GM13976 (cell line): ENCODE results near the gene E4F1.
"Not testable (repeated sequence)": the region's sequence is repeated elsewhere in the genome, so short reads cannot be mapped to it uniquely, and the experiment has no call there.

Experiments
- DNase-seq: peaks from one replicate; pipeline ENCODE4 v3.0.0; 2012; ENCODE audit warnings: low spot score
- CTCF ChIP-seq: IDR thresholded peaks from 2 replicates; pipeline ENCODE4 v1.5.1; 2012; ENCODE audit warnings: borderline replicate concordance, mild to moderate bottlenecking; ENCODE audit not compliant: insufficient read depth; ENCODE audit errors: extremely low read depth, missing control alignments, control extremely low read depth
- in situ Hi-C: fragments of 300-500 bp; cut with MboI; formaldehyde crosslinking; loops from one replicate; pipeline ENCODE4 v1.12.0; 2022; ENCODE audit warnings: low sequenced_read_pairs, mixed read lengths, inconsistent platforms; ENCODE audit not compliant: unreplicated experiment

E4F1 gene

GRCh38 chr16:2253293-2253692 lies 29.9 kb downstream of the E4F1 start:
- TF ChIP-seq CTCF = no peak
- no peak for DNase-seq
- in situ Hi-C loops = no loop called here

GRCh38 chr16:2256531-2257140 lies 33.2 kb downstream of the E4F1 start:
- in situ Hi-C loops = no loop called here
- TF ChIP-seq CTCF = no peak
- DNase-seq = no peak

GRCh38 chr16:2257726-2258125 lies 34.3 kb downstream of the E4F1 start:
- no peak for DNase-seq
- no peak for TF ChIP-seq CTCF
- in situ Hi-C loops = no loop called here

- DNase-seq, in situ Hi-C loops: not testable (repeated sequence)
Observed at GRCh38 chr16:2258530-2258929, 35.1 kb downstream of the E4F1 start.

GRCh38 chr16:2260250-2260649 lies 36.9 kb downstream of the E4F1 start:
- no peak for DNase-seq
- no peak for TF ChIP-seq CTCF
- in situ Hi-C loops = no loop called here

GRCh38 chr16:2263026-2263425 lies 39.6 kb downstream of the E4F1 start:
- DNase-seq, in situ Hi-C loops: not testable (repeated sequence)

- DNase-seq, in situ Hi-C loops: not testable (repeated sequence)
Observed at GRCh38 chr16:2266887-2267286, 43.5 kb downstream of the E4F1 start.

- peak; percentile 78 for DNase-seq
- in situ Hi-C loops = not testable (repeated sequence)
Observed at GRCh38 chr16:2267505-2267912, 44.1 kb downstream of the E4F1 start.

DNA sequence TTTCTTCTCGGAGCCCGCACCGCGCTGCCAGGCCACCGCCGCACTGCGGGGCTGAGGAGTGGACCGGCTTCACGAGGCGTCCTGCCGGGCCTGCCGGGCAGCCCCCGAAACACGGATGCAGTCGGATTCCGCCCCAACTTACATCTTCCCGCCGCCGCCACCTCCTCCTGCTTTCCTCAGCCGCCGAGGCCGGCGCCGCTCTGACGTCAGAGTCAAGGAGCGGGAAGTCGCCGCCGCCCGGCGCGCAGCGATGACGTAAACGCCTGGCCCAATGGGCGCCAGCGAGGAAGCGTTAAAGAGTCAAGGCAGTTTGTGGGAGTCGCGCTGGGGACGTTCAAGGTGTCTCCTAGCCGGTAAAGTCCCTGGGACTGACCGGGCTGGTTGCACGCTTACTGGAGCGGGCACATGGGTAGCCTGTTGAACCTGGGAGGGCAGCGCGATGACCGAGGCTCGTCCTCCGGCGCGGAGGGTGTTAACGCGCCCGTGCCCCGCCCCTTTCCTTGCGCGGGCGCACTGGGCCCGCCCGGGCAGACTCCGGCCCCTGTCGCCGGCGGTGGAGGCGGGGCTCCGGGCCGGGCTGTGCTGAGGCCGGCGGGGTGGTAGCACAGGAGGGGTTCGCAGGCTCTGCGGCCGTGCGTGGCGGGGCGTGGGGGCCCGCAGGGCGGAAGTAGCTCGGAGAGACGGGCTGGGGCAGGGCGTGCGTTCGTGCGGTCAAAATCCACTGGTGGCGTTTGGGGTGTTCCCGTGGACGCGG lies 44.7 kb downstream of the E4F1 start, which contains the start of gene RNPS1:
Gene RNPS1, minus strand, starts transcription at position 214 of the 754 bp plus-strand sequence. CDS start 3,483 bp downstream, outside the sequence.
- no peak for TF ChIP-seq CTCF
- in situ Hi-C loops = no loop called here
- peak; percentile 100 for DNase-seq
